GM21390 (cell line): ENCODE measurements around the gene FBXL7.

Experiments
- ATAC-seq: cut with Tn5 transposase; IDR thresholded peaks from one replicate; pipeline ENCODE4 v1.9.1; 2021; ENCODE audit not compliant: unreplicated experiment

Gene FBXL7

GRCh38 chr5:15499528-15500324 is at the start of gene FBXL7:
Gene FBXL7 (plus strand): TSS chr5:15500180.
- ATAC-seq = peak; percentile 58

- no peak for ATAC-seq
Observed at GRCh38 chr5:15450473-15450872, 49.5 kb upstream of the FBXL7 start.

- ATAC-seq = no peak
Observed at GRCh38 chr5:15450949-15451348, 49.0 kb upstream of the FBXL7 start.

GRCh38 chr5:15452030-15452429 is 48.0 kb upstream of the FBXL7 start:
- no peak for ATAC-seq

- no peak for ATAC-seq
Observed at GRCh38 chr5:15452781-15453180, 47.2 kb upstream of the FBXL7 start.

- no peak for ATAC-seq
Observed at GRCh38 chr5:15459200-15459599, 40.8 kb upstream of the FBXL7 start.

- ATAC-seq = no peak
Observed at GRCh38 chr5:15463231-15463980, 36.6 kb upstream of the FBXL7 start.

GRCh38 chr5:15472116-15472515 is 27.9 kb upstream of the FBXL7 start:
- ATAC-seq = no peak

- ATAC-seq = no peak
Observed at GRCh38 chr5:15474143-15474719, 25.7 kb upstream of the FBXL7 start.

- ATAC-seq = no peak
Observed at GRCh38 chr5:15475367-15475766, 24.6 kb upstream of the FBXL7 start.

- no peak for ATAC-seq
Observed at GRCh38 chr5:15476977-15477376, 23.0 kb upstream of the FBXL7 start.

GRCh38 chr5:15480436-15480835 is 19.5 kb upstream of the FBXL7 start:
- ATAC-seq = no peak

- ATAC-seq = no peak
Observed at GRCh38 chr5:15483351-15484097, 16.5 kb upstream of the FBXL7 start.

GRCh38 chr5:15487228-15487627 is 12.8 kb upstream of the FBXL7 start:
- ATAC-seq = no peak

GRCh38 chr5:15489571-15490235 is 10.3 kb upstream of the FBXL7 start:
- ATAC-seq = no peak

GRCh38 chr5:15492545-15492944 is 7.4 kb upstream of the FBXL7 start:
- ATAC-seq = no peak

- ATAC-seq = no peak
Observed at GRCh38 chr5:15493501-15493900, 6.5 kb upstream of the FBXL7 start.

GRCh38 chr5:15495026-15495425 is 5.0 kb upstream of the FBXL7 start:
- no peak for ATAC-seq

GRCh38 chr5:15496886-15497285 is 3.1 kb upstream of the FBXL7 start:
- no peak for ATAC-seq

GRCh38 chr5:15500325-15501001 is 483 bp downstream of the FBXL7 start:
- ATAC-seq = peak; percentile 23
